ENCODE results near the gene GPR61.

Gene GPR61

GRCh38 chr1:109516872-109517271, 22.8 kb upstream of the GPR61 start:
- no peaks in the 10 kb centered on the region for H3K4me1 ChIP-seq (ENCODE audit: control insufficient read depth, insufficient read depth, low read length)
- H3K36me3 ChIP-seq (ENCODE audit: control insufficient read depth, insufficient read depth, low read length) = no peaks in the 10 kb centered on the region
- no peak overlapping the region for H3K27ac ChIP-seq (ENCODE audit: low read depth, low read length)
- no peak overlapping the region for H3K9ac ChIP-seq (ENCODE audit: low read length)
- H3K4me3 ChIP-seq (ENCODE audit: low read length) = no peak overlapping the region
- no peaks in the 10 kb centered on the region for H3K27me3 ChIP-seq (ENCODE audit: control insufficient read depth, insufficient read depth, low read length)

- H3K9ac ChIP-seq (ENCODE audit: low read length) = no peak overlapping the region
- H3K4me3 ChIP-seq (ENCODE audit: low read length) = no peak overlapping the region
- H3K4me1 ChIP-seq (ENCODE audit: control insufficient read depth, insufficient read depth, low read length) = no peaks in the 10 kb centered on the region
- no peaks in the 10 kb centered on the region for H3K36me3 ChIP-seq (ENCODE audit: control insufficient read depth, insufficient read depth, low read length)
- H3K27ac ChIP-seq (ENCODE audit: low read depth, low read length) = no peak overlapping the region
- H3K27me3 ChIP-seq (ENCODE audit: control insufficient read depth, insufficient read depth, low read length) = no peaks in the 10 kb centered on the region
Observed at GRCh38 chr1:109517337-109517736, 22.3 kb upstream of the GPR61 start.

- Histone ChIP-seq H3K27ac (ENCODE audit: low read depth, low read length) (no peak overlapping the region), H3K4me3 (ENCODE audit: low read length) (no peak overlapping the region), H3K36me3 (ENCODE audit: control insufficient read depth, insufficient read depth, low read length) (no peaks in the 10 kb centered on the region), H3K9ac (ENCODE audit: low read length) (no peak overlapping the region), H3K27me3 (ENCODE audit: control insufficient read depth, insufficient read depth, low read length) (no peaks in the 10 kb centered on the region), H3K4me1 (ENCODE audit: control insufficient read depth, insufficient read depth, low read length) (no peaks in the 10 kb centered on the region)
Observed at GRCh38 chr1:109521002-109521951, 18.4 kb upstream of the GPR61 start.

GRCh38 chr1:109522026-109522425, 17.6 kb upstream of the GPR61 start:
- Histone ChIP-seq H3K27me3 (ENCODE audit: control insufficient read depth, insufficient read depth, low read length) (no peaks in the 10 kb centered on the region), H3K4me3 (ENCODE audit: low read length) (no peak overlapping the region), H3K4me1 (ENCODE audit: control insufficient read depth, insufficient read depth, low read length) (no peaks in the 10 kb centered on the region), H3K27ac (ENCODE audit: low read depth, low read length) (no peak overlapping the region), H3K9ac (ENCODE audit: low read length) (no peak overlapping the region), H3K36me3 (ENCODE audit: control insufficient read depth, insufficient read depth, low read length) (no peaks in the 10 kb centered on the region)

- Histone ChIP-seq H3K36me3 (ENCODE audit: control insufficient read depth, insufficient read depth, low read length) (no peaks in the 10 kb centered on the region), H3K27me3 (ENCODE audit: control insufficient read depth, insufficient read depth, low read length) (no peaks in the 10 kb centered on the region), H3K27ac (ENCODE audit: low read depth, low read length) (no peak overlapping the region), H3K4me3 (ENCODE audit: low read length) (no peak overlapping the region), H3K9ac (ENCODE audit: low read length) (no peak overlapping the region), H3K4me1 (ENCODE audit: control insufficient read depth, insufficient read depth, low read length) (no peaks in the 10 kb centered on the region)
Observed at GRCh38 chr1:109523706-109524105, 16.0 kb upstream of the GPR61 start.

GRCh38 chr1:109527098-109527811, 12.4 kb upstream of the GPR61 start:
- H3K4me3 ChIP-seq (ENCODE audit: low read length) = no peak overlapping the region
- no peaks in the 10 kb centered on the region for H3K27me3 ChIP-seq (ENCODE audit: control insufficient read depth, insufficient read depth, low read length)
- no peaks in the 10 kb centered on the region for H3K36me3 ChIP-seq (ENCODE audit: control insufficient read depth, insufficient read depth, low read length)
- no peak overlapping the region for H3K27ac ChIP-seq (ENCODE audit: low read depth, low read length)
- no peak overlapping the region for H3K9ac ChIP-seq (ENCODE audit: low read length)
- H3K4me1 ChIP-seq (ENCODE audit: control insufficient read depth, insufficient read depth, low read length) = peaks cover 3% of the 10 kb centered on the region

GRCh38 chr1:109527846-109528695, 11.6 kb upstream of the GPR61 start:
- Histone ChIP-seq H3K4me3 (ENCODE audit: low read length) (no peak overlapping the region), H3K9ac (ENCODE audit: low read length) (no peak overlapping the region), H3K4me1 (ENCODE audit: control insufficient read depth, insufficient read depth, low read length) (peaks cover 6% of the 10 kb centered on the region), H3K27ac (ENCODE audit: low read depth, low read length) (no peak overlapping the region), H3K27me3 (ENCODE audit: control insufficient read depth, insufficient read depth, low read length) (no peaks in the 10 kb centered on the region), H3K36me3 (ENCODE audit: control insufficient read depth, insufficient read depth, low read length) (no peaks in the 10 kb centered on the region)

GRCh38 chr1:109528712-109529111, 11.0 kb upstream of the GPR61 start:
- no peak overlapping the region for H3K9ac ChIP-seq (ENCODE audit: low read length)
- H3K36me3 ChIP-seq (ENCODE audit: control insufficient read depth, insufficient read depth, low read length) = no peaks in the 10 kb centered on the region
- H3K4me3 ChIP-seq (ENCODE audit: low read length) = no peak overlapping the region
- H3K27ac ChIP-seq (ENCODE audit: low read depth, low read length) = no peak overlapping the region
- H3K27me3 ChIP-seq (ENCODE audit: control insufficient read depth, insufficient read depth, low read length) = no peaks in the 10 kb centered on the region
- H3K4me1 ChIP-seq (ENCODE audit: control insufficient read depth, insufficient read depth, low read length) = peaks cover 6% of the 10 kb centered on the region

GRCh38 chr1:109529881-109530456, 9.7 kb upstream of the GPR61 start:
- no peak overlapping the region for H3K9ac ChIP-seq (ENCODE audit: low read length)
- H3K4me1 ChIP-seq (ENCODE audit: control insufficient read depth, insufficient read depth, low read length) = peaks cover 6% of the 10 kb centered on the region
- no peak overlapping the region for H3K27ac ChIP-seq (ENCODE audit: low read depth, low read length)
- no peaks in the 10 kb centered on the region for H3K36me3 ChIP-seq (ENCODE audit: control insufficient read depth, insufficient read depth, low read length)
- no peak overlapping the region for H3K4me3 ChIP-seq (ENCODE audit: low read length)
- no peaks in the 10 kb centered on the region for H3K27me3 ChIP-seq (ENCODE audit: control insufficient read depth, insufficient read depth, low read length)

- Histone ChIP-seq H3K9ac (ENCODE audit: low read length) (no peak overlapping the region), H3K36me3 (ENCODE audit: control insufficient read depth, insufficient read depth, low read length) (no peaks in the 10 kb centered on the region), H3K27me3 (ENCODE audit: control insufficient read depth, insufficient read depth, low read length) (no peaks in the 10 kb centered on the region), H3K4me3 (ENCODE audit: low read length) (no peak overlapping the region), H3K27ac (ENCODE audit: low read depth, low read length) (no peak overlapping the region), H3K4me1 (ENCODE audit: control insufficient read depth, insufficient read depth, low read length) (peaks cover 8% of the 10 kb centered on the region)
Observed at GRCh38 chr1:109530457-109531087, 9.1 kb upstream of the GPR61 start.

- peaks cover 13% of the 10 kb centered on the region for H3K4me1 ChIP-seq (ENCODE audit: control insufficient read depth, insufficient read depth, low read length)
- H3K36me3 ChIP-seq (ENCODE audit: control insufficient read depth, insufficient read depth, low read length) = no peaks in the 10 kb centered on the region
- no peak overlapping the region for H3K4me3 ChIP-seq (ENCODE audit: low read length)
- H3K27me3 ChIP-seq (ENCODE audit: control insufficient read depth, insufficient read depth, low read length) = no peaks in the 10 kb centered on the region
- H3K27ac ChIP-seq (ENCODE audit: low read depth, low read length) = no peak overlapping the region
- no peak overlapping the region for H3K9ac ChIP-seq (ENCODE audit: low read length)
Observed at GRCh38 chr1:109531380-109531779, 8.3 kb upstream of the GPR61 start.
